ENCODE data around the gene AIFM2.

GRCh38 chr10:70139997-70140250 is 7.3 kb upstream of the AIFM2 start:
- TF ChIP-seq POLR2AphosphoS5 (IDR thresholded peaks at IDR 0.05; ENCODE audit: low read depth, low read length), result no peak
- TF ChIP-seq REST (IDR thresholded peaks at IDR 0.05; ENCODE audit: insufficient read depth in 1 of 2, low read depth in 2 of 2, low read length in 2 of 2), result no peak
- TF ChIP-seq SIN3A (IDR thresholded peaks at IDR 0.05; ENCODE audit: borderline replicate concordance, insufficient read depth, low read length), result no peak
- TF ChIP-seq TAF1 (IDR thresholded peaks at IDR 0.05; ENCODE audit: borderline replicate concordance, insufficient read depth, low read length), result no peak
- no peak for TF ChIP-seq FOXP2 (optimal IDR thresholded peaks at IDR 0.05; ENCODE audit: borderline replicate concordance, extremely low read depth, extremely low read length, insufficient read depth)

All from PFSK-1 (cell line).